Astrocyte of the cerebellum (primary cell): Measurements from ENCODE around the gene CCDC73.
"Not testable (repeated sequence)": the region's sequence is repeated elsewhere in the genome, so short reads cannot be mapped to it uniquely, and the experiment has no call there.

Experiments used
- DNase-seq: peaks from one replicate; pipeline ENCODE4 v3.0.0-alpha.2; 2011; ENCODE audit warnings: low read depth
- H3K4me3 ChIP-seq: 2 replicates; pipeline ENCODE4 v1.5.1; 2011; ENCODE audit warnings: mild to moderate bottlenecking, low read depth, low read length, moderate library complexity
- in situ Hi-C: cut with HindIII; loops from 2 replicates; pipeline ENCODE4 v1.10.0; 2017; ENCODE audit warnings: low sequenced_read_pairs
- TF ChIP-seq, protein P1 (sequence below): IDR thresholded peaks from 2 replicates; pipeline ENCODE4 v1.5.1; 2012; ENCODE audit warnings: low read length, low read depth, moderate library complexity, mild to moderate bottlenecking; ENCODE audit errors: missing control alignments

Gene CCDC73

DNA sequence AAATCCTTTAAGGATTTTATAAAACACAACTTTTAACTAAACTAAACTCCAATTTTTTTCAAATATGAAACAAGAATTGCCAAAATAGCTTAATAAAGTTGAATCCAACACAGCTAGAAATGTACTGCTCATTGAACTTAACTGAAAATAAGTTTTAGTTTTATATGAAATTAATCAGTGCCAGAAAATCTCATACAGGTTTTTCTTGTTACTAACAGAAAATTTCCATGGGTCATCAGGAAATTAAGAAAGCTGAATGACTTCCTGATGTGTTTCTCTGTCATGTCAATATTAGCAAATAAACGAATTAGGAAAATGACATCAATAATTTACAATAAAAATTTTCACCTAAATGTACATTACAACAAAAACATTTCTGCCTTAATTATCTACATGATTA, 3.5 kb downstream of the CCDC73 start:
- no peak for DNase-seq
- in situ Hi-C loops, result no loop called here
- TF ChIP-seq, protein P1, sequence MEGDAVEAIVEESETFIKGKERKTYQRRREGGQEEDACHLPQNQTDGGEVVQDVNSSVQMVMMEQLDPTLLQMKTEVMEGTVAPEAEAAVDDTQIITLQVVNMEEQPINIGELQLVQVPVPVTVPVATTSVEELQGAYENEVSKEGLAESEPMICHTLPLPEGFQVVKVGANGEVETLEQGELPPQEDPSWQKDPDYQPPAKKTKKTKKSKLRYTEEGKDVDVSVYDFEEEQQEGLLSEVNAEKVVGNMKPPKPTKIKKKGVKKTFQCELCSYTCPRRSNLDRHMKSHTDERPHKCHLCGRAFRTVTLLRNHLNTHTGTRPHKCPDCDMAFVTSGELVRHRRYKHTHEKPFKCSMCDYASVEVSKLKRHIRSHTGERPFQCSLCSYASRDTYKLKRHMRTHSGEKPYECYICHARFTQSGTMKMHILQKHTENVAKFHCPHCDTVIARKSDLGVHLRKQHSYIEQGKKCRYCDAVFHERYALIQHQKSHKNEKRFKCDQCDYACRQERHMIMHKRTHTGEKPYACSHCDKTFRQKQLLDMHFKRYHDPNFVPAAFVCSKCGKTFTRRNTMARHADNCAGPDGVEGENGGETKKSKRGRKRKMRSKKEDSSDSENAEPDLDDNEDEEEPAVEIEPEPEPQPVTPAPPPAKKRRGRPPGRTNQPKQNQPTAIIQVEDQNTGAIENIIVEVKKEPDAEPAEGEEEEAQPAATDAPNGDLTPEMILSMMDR, result no peak
- H3K4me3 ChIP-seq, result no peak overlapping the region

DNA sequence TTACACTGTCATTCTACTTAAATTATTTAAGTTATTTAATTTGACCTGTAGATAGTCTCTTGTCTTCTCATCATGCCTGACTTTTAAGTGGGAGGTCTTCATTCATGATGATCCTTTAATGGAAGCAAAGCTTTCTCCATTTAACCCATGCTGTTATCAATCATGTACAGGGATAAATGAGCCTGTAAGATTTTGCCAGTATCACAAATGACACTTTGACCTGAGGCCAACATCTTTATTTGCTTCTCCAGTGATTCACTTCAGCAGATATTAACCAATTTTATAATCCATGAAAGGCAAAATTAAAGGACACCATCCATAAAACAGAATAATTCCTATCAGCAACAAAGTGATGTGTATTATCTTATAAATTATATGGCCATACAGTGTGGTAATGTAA, 7.7 kb downstream of the CCDC73 start:
- no peak for DNase-seq
- no peak overlapping the region for H3K4me3 ChIP-seq
- in situ Hi-C loops, result no loop called here
- TF ChIP-seq, protein P1, result no peak

DNA sequence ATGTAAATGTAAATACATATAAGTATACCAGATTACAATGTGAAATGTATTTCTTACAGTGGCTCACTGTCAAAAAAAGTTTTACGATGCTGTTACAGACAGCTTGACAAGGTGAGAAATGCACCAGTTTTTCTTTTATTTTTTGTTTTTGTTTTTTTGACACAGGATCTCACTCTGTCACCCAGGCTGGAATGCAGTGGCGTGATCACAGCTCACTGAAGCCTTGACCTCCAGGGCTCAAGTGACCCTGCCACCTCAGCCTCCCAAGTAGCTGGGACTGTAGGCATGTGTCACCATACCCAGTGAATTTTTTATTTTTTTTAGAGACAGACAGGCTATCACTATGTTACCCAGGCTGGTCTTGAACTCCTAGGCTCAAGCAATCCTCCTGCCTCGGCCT, 9.2 kb downstream of the CCDC73 start:
- TF ChIP-seq, protein P1, result no peak
- DNase-seq, result no peak
- no peak overlapping the region for H3K4me3 ChIP-seq
- in situ Hi-C loops, result no loop called here

DNA sequence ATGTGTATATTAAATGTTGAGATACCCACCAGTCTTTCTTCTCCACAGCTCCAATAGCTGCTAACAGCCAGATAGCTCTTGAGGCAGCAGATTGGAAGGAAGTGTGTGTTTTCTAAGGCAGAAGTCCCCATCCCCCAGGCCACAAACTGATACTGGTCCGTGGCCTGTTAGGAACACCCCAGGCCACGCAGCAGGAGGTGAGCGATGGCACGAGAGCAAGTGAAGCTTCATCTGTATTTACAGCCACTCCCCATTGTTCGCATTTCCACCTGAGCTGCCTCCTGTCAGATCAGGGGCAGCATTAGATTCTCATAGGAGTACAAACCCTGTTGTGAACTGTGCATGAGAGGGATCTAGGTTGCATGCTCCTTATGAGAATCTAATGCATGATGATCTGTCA, 12.7 kb downstream of the CCDC73 start:
- no peak overlapping the region for H3K4me3 ChIP-seq
- in situ Hi-C loops, result no loop called here
- no peak for DNase-seq
- TF ChIP-seq, protein P1, result no peak

DNA sequence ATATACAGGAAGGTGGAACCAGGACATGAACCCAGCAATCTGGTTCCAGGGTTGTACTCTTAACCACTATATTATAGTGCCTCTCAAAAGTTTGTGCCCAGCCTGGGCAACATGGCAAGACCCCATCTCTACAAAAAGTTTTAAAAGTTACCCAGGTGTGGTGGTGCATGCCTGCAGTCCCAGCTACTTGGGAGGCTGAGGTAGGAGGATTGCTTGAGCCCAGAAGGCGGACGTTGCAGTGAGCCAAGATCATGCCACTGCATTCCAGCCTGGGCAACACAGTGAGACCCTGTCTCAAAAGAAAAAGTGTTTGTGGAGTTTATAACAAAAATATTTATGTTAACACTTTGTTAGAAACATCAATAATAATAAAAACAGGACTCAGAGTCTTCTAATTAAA, 13.6 kb downstream of the CCDC73 start:
- in situ Hi-C loops, H3K4me3 ChIP-seq, DNase-seq: not testable (repeated sequence)

DNA sequence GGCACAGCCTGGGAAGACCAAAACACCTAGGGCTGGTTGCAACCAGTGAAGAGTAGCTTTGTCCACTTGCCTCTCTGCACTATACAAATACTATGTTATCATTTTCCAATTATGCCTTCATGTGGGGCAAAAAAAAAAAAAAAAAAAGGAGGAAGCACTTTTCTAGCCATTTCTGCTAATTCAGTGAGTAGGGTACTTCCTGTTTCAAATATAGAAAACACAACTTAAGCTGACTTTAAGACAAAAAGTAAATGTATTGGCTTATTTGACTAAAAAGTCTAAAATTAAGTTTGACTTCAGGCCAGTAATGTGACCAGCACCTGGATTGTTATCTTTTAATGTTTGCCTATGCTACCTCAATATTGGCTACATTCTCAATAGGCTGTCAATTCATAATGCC, 15.3 kb downstream of the CCDC73 start:
- H3K4me3 ChIP-seq, result no peak overlapping the region
- in situ Hi-C loops, result no loop called here
- TF ChIP-seq, protein P1, result no peak
- DNase-seq, result no peak

DNA sequence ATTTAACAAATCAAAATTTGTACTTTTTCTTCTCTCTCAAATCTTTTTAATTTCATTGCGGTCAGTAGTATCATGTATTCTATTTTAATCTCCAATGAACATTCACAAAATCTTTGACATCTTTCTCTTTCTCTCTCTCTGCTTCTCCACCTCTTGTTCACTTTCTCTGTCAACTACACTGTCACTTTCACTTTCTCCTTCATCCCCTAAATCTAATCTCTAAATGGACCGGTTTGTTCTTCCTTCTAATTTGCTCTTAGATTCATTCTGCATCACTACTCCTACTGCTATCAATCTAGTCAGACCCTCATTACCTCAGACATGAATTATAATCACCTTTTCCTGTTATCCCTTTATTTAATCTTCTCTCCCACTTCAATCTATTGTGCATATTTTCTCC, 18.6 kb downstream of the CCDC73 start:
- DNase-seq, result no peak
- H3K4me3 ChIP-seq, result no peak overlapping the region
- TF ChIP-seq, protein P1, result no peak
- in situ Hi-C loops, result no loop called here
